PFSK-1 (cell line): ENCODE results near the gene SIL1.

Source experiments
- FOXP2 ChIP-seq: optimal IDR thresholded peaks from 2 replicates; pipeline ENCODE3; 2011; ENCODE audit warnings: borderline replicate concordance, control low read depth, inconsistent platforms; ENCODE audit not compliant: insufficient read depth; ENCODE audit errors: extremely low read length, extremely low read depth
- POLR2AphosphoS5 ChIP-seq: IDR thresholded peaks from 2 replicates; pipeline ENCODE4 v1.6.1; 2012; ENCODE audit warnings: low read depth, mild to moderate bottlenecking, control low read depth, low read length, moderate library complexity
- TF ChIP-seq, protein P1 (sequence below), 2 experiments: IDR thresholded peaks; 2 replicates each; pipeline versions ENCODE4 v1.6.1 to v1.8.0; 2011 to 2012; ENCODE audit warnings: low read depth in 2 of 2, low read length in 2 of 2, control low read depth in 1 of 2, inconsistent platforms in 1 of 2, mild to moderate bottlenecking in 1 of 2, moderate library complexity in 1 of 2; ENCODE audit not compliant: insufficient read depth in 1 of 2

DNA sequence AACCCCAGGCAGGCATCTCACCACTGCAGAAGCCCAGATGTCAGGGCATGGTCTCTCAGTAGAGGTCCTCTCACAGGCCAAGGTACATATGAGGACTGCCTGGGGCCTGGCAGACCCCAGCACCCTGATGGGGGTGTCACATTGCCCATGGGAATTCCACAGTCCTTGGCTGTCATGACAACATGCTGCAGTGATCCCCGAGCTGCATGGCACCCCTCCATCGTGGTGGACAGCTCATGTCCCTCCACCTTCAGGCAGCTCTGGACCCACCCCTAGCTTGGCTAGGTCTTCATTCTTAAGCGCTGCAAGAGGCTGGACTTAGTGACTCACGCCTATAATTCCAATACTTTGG lies 249.0 kb downstream of the SIL1 start:
- TF ChIP-seq POLR2AphosphoS5: no peak
- TF ChIP-seq, protein P1, sequence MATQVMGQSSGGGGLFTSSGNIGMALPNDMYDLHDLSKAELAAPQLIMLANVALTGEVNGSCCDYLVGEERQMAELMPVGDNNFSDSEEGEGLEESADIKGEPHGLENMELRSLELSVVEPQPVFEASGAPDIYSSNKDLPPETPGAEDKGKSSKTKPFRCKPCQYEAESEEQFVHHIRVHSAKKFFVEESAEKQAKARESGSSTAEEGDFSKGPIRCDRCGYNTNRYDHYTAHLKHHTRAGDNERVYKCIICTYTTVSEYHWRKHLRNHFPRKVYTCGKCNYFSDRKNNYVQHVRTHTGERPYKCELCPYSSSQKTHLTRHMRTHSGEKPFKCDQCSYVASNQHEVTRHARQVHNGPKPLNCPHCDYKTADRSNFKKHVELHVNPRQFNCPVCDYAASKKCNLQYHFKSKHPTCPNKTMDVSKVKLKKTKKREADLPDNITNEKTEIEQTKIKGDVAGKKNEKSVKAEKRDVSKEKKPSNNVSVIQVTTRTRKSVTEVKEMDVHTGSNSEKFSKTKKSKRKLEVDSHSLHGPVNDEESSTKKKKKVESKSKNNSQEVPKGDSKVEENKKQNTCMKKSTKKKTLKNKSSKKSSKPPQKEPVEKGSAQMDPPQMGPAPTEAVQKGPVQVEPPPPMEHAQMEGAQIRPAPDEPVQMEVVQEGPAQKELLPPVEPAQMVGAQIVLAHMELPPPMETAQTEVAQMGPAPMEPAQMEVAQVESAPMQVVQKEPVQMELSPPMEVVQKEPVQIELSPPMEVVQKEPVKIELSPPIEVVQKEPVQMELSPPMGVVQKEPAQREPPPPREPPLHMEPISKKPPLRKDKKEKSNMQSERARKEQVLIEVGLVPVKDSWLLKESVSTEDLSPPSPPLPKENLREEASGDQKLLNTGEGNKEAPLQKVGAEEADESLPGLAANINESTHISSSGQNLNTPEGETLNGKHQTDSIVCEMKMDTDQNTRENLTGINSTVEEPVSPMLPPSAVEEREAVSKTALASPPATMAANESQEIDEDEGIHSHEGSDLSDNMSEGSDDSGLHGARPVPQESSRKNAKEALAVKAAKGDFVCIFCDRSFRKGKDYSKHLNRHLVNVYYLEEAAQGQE (IDR thresholded peaks at IDR 0.05; ENCODE audit: insufficient read depth in 1 of 2, low read depth in 2 of 2, low read length in 2 of 2): no peak
- no peak for TF ChIP-seq FOXP2
